Cardiac muscle cell (in vitro differentiated cells and primary cell): ENCODE measurements around the gene CENPM. TPM values are rescaled to one million over a fixed set of nuclear protein-coding genes. Genes with fewer than 3 reads are reported as not detected.

ENCODE experiments used
- DNase-seq, 2 donors: peaks; one replicate each; pipeline versions ENCODE4 v3.0.0 to v3.0.0-alpha.2; 2010 to 2017; ENCODE audit warnings: low read depth in 1 of 2, low spot score in 1 of 2
- H3K27ac ChIP-seq: fragments of 200-600 bp; sonication (generic); 2 replicates; pipeline ENCODE4 v1.5.1; 2016
- H3K27me3 ChIP-seq: fragments of 200-600 bp; sonication (generic); 2 replicates; pipeline ENCODE4 v1.6.0; 2016; ENCODE audit warnings: control low read depth
- H3K36me3 ChIP-seq: fragments of 200-600 bp; sonication (generic); 2 replicates; pipeline ENCODE4 v1.5.1; 2016; ENCODE audit warnings: control low read depth
- H3K4me1 ChIP-seq: fragments of 200-600 bp; sonication (generic); 2 replicates; pipeline ENCODE4 v1.8.1; 2017; ENCODE audit warnings: low read depth, mild to moderate bottlenecking, mixed run types
- H3K4me3 ChIP-seq: fragments of 200-600 bp; sonication (generic); 2 replicates; pipeline ENCODE4 v1.5.1; 2016; ENCODE audit warnings: mild to moderate bottlenecking
- H3K9me3 ChIP-seq: fragments of 200-600 bp; sonication (generic); 2 replicates; pipeline ENCODE4 v1.5.1; 2017; ENCODE audit warnings: low read depth, mild to moderate bottlenecking, control low read depth
- CTCF ChIP-seq: IDR thresholded peaks from 2 replicates; pipeline ENCODE4 v1.5.1; 2012; ENCODE audit warnings: low read depth, mild to moderate bottlenecking, low read length
- polyA plus RNA-seq: library from polyadenylated mRNA; unstranded; fragments of >200 nt; fragmentation: Nextera tagmentation; extraction: Ambion mirVana; gene quantifications from 2 replicates; pipeline ENCODE4 v1.2.1, GENCODE V29; 2016
- total RNA-seq: library from RNA; depleted of rRNA; stranded (reverse); fragments of >200 nt; gene quantifications from 2 replicates; pipeline ENCODE4 v1.2.3, GENCODE V29; 2016

Gene CENPM
- total and polyA plus RNA-seq, 2 experiments from 2014 or later = 25.8 to 26.7 TPM

GRCh38 chr22:41913842-41914534 lies 33.0 kb downstream of the CENPM start:
- Histone ChIP-seq H3K27me3 (peaks cover 100% of the 10 kb centered on the region), H3K4me3 (no peak overlapping the region), H3K27ac (no peak overlapping the region), H3K4me1 (peaks cover 4% of the 10 kb centered on the region), H3K9me3 (no peaks in the 10 kb centered on the region), H3K36me3 (no peaks in the 10 kb centered on the region)
- TF ChIP-seq CTCF = no peak
- DNase-seq = peak in 1 of 2 donors; percentile 48

- Histone ChIP-seq H3K4me1 (peaks cover 4% of the 10 kb centered on the region), H3K36me3 (no peaks in the 10 kb centered on the region), H3K9me3 (no peaks in the 10 kb centered on the region), H3K4me3 (no peak overlapping the region), H3K27ac (no peak overlapping the region), H3K27me3 (peaks cover 98% of the 10 kb centered on the region)
- DNase-seq = no peak
- TF ChIP-seq CTCF = no peak
These were observed 33.8 kb downstream of the CENPM start for GRCh38 chr22:41913040-41913719.

- Histone ChIP-seq H3K27ac (no peak overlapping the region), H3K4me1 (peaks cover 4% of the 10 kb centered on the region), H3K9me3 (no peaks in the 10 kb centered on the region), H3K4me3 (no peak overlapping the region), H3K27me3 (peaks cover 91% of the 10 kb centered on the region), H3K36me3 (no peaks in the 10 kb centered on the region)
- DNase-seq = no peak
- no peak for TF ChIP-seq CTCF
These were observed 34.5 kb downstream of the CENPM start for GRCh38 chr22:41912338-41913039.

- H3K36me3 ChIP-seq = peaks cover 6% of the 10 kb centered on the region
- no peak overlapping the region for H3K27ac ChIP-seq
- H3K4me3 ChIP-seq = no peak overlapping the region
- peaks cover 4% of the 10 kb centered on the region for H3K4me1 ChIP-seq
- H3K27me3 ChIP-seq = peaks cover 77% of the 10 kb centered on the region
- no peak for DNase-seq
- no peaks in the 10 kb centered on the region for H3K9me3 ChIP-seq
- TF ChIP-seq CTCF = no peak
These were observed 35.8 kb downstream of the CENPM start for GRCh38 chr22:41911001-41911611.
